Measurements from ENCODE around the gene SCN1B. TPM values are rescaled to one million over a fixed set of nuclear protein-coding genes. Genes with fewer than 3 reads are reported as not detected.
"Not testable (repeated sequence)": the region's sequence is repeated elsewhere in the genome, so short reads cannot be mapped to it uniquely, and the experiment has no call there.

SCN1B gene
- total RNA-seq, 2 experiments from 2014 or later, result 1.4 to 2.3 TPM

DNA sequence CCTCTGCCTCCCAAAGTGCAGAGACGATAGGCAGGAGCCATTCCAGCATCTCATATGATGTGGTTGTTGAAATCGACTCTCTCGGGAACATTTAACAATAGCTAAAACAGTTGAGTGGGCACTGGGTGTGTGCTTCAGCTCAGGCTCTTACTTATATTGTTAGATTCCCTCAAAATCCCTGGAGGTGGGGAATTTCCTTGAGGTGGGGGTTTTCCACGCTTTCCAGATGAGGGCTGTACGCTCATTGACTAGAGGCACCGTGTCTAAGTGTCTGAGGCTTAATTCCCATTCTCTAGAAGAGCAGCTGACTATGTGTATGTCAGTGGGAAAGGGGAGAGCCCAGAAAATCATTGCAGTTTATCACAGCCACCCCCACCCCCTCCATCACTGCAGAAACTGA, 41.0 kb upstream of the SCN1B start:
- H3K4me3 ChIP-seq (ENCODE audit: low read length), result no peak overlapping the region
- intact Hi-C loops (cut with DNase I, micrococcal nuclease), result no loop called here
- H3K4me3 Mint-ChIP-seq, result no peak overlapping the region
- H3K36me3 Mint-ChIP-seq (ENCODE audit: low read depth), result no peaks in the 10 kb centered on the region
- H3K27ac Mint-ChIP-seq, result no peak overlapping the region
- H3K27me3 Mint-ChIP-seq, result no peaks in the 10 kb centered on the region
- no peak for ATAC-seq (ENCODE audit: poor library complexity)
- H3K27me3 ChIP-seq (ENCODE audit: control insufficient read depth in 1 of 2, insufficient read depth in 2 of 2, low read length in 2 of 2), result no peaks in the 10 kb centered on the region
- peaks cover 46% of the 10 kb centered on the region for H3K4me1 Mint-ChIP-seq (ENCODE audit: low read depth)
- DNase-seq, result peak in 1 of 14 experiments; percentile 20
- H3K36me3 ChIP-seq (ENCODE audit: insufficient read depth, low read length), result no peaks in the 10 kb centered on the region
- H3K9me3 ChIP-seq (ENCODE audit: control insufficient read depth in 1 of 2, insufficient read depth in 1 of 2, low read length in 2 of 2), result no peaks in the 10 kb centered on the region
- H3K4me1 ChIP-seq (ENCODE audit: insufficient read depth, low read length), result peaks cover 17% of the 10 kb centered on the region
- no peaks in the 10 kb centered on the region for H3K9me3 Mint-ChIP-seq
- TF ChIP-seq, protein P1, sequence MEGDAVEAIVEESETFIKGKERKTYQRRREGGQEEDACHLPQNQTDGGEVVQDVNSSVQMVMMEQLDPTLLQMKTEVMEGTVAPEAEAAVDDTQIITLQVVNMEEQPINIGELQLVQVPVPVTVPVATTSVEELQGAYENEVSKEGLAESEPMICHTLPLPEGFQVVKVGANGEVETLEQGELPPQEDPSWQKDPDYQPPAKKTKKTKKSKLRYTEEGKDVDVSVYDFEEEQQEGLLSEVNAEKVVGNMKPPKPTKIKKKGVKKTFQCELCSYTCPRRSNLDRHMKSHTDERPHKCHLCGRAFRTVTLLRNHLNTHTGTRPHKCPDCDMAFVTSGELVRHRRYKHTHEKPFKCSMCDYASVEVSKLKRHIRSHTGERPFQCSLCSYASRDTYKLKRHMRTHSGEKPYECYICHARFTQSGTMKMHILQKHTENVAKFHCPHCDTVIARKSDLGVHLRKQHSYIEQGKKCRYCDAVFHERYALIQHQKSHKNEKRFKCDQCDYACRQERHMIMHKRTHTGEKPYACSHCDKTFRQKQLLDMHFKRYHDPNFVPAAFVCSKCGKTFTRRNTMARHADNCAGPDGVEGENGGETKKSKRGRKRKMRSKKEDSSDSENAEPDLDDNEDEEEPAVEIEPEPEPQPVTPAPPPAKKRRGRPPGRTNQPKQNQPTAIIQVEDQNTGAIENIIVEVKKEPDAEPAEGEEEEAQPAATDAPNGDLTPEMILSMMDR (IDR thresholded peaks at IDR 0.05), result no peak
- ChIA-PET POLR2A (interaction anchor here (0.6 kb wide), 1 partner anchor 17 kb away, joined by 3 read pairs; no protein-coding TSS in a partner anchor), CTCF (interaction anchor here (0.7 kb wide), 1 partner anchor 9 kb away, joined by 3 read pairs; no protein-coding TSS in a partner anchor)
- H3K27ac ChIP-seq (ENCODE audit: low read depth in 1 of 2, low read length in 2 of 2), result no peak overlapping the region

DNA sequence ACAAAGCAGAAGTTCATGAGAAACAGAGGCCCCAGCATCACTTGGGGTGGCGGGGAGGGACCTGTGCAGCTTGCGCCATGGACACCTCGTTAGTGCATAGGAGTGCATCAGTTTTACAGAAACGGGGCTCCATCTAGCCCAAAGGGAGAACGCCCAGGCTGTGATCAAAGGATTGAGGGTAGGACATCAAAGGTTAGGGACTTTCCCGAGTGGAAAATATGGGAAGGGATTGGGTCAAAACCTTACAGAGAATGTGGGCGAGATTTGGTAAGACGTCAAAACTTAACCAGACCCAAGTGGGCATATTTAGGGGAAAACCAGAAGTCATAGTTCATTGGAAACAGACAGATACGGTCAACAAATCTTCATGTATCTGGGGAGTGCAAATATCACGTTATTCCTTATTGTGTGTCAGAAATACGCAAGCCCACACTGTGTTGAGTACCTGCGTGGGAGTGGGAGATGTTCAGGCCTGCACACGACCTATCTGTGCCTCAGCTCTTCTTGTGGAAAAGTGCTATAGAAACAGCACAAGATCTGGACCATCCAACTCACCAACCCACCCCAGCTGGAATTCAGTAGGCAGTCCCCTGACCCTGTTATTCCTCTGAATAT, 39.6 kb upstream of the SCN1B start:
- H3K27ac ChIP-seq (ENCODE audit: low read depth in 1 of 2, low read length in 2 of 2), result no peak overlapping the region
- peak in 1 of 14 experiments; percentile 27 for DNase-seq
- ChIA-PET CTCF (no interaction called here), POLR2A (interaction anchor here (1.3 kb wide), 1 partner anchor 24 kb away, joined by 5 read pairs; no protein-coding TSS in a partner anchor)
- TF ChIP-seq, protein P1 (IDR thresholded peaks at IDR 0.05), result no peak
- Mint-ChIP-seq H3K36me3 (ENCODE audit: low read depth) (no peaks in the 10 kb centered on the region), H3K27me3 (no peaks in the 10 kb centered on the region), H3K4me3 (no peak overlapping the region), H3K4me1 (ENCODE audit: low read depth) (peaks cover 45% of the 10 kb centered on the region), H3K9me3 (no peaks in the 10 kb centered on the region), H3K27ac (no peak overlapping the region)
- ATAC-seq (ENCODE audit: poor library complexity), result no peak
- no peak overlapping the region for H3K4me3 ChIP-seq (ENCODE audit: low read length)
- intact Hi-C loops (cut with DNase I, micrococcal nuclease), result no loop called here
- H3K9me3 ChIP-seq (ENCODE audit: control insufficient read depth in 1 of 2, insufficient read depth in 1 of 2, low read length in 2 of 2), result peaks cover 0 to 7% of the 10 kb centered on the region in 2 experiments
- no peaks in the 10 kb centered on the region for H3K36me3 ChIP-seq (ENCODE audit: insufficient read depth, low read length)
- no peaks in the 10 kb centered on the region for H3K27me3 ChIP-seq (ENCODE audit: control insufficient read depth in 1 of 2, insufficient read depth in 2 of 2, low read length in 2 of 2)
- peaks cover 21% of the 10 kb centered on the region for H3K4me1 ChIP-seq (ENCODE audit: insufficient read depth, low read length)

DNA sequence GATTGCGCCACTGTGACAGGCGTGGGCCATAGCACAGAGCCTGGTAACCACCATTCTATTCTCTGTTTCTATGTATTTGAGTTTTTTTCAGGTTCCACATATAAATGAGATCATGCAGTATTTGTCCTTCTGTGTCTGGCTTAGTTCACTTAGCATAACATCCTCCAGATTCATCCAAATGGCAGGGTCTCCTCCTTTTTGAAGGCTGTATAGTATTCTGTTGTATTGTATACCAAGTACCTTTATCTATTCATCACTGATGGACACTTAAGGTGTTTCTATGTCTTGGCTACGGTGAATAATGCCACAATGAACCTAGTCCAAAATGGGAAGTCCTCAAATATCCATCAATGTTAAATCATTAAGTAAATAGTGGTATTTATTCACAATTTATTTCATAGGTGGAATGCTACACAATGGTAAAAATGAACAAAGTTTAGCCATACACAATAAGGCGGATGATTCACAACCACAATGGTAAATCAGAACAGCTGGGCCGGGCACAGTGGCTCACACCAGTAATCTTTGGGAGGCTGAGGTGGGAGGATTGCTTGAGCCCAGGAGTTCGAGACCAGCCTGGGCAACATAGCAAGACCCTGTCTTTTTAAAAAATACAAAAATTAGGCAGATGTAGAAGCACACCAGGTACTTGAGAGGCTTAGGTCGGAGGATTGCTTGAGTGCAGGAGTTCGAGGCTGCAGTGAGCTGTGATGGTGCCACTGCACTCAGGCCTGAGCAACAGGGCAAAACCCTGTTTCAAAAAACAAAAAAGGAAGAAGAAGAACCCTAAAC, 38.5 kb upstream of the SCN1B start:
- H3K4me3 Mint-ChIP-seq, result no peak overlapping the region
- H3K27ac Mint-ChIP-seq, result peak overlapping the region; percentile 63
- CTCF ChIA-PET, result no interaction called here
- Histone ChIP-seq H3K4me1 (ENCODE audit: insufficient read depth, low read length) (peaks cover 29% of the 10 kb centered on the region), H3K36me3 (ENCODE audit: insufficient read depth, low read length) (no peaks in the 10 kb centered on the region), H3K4me3 (ENCODE audit: low read length) (no peak overlapping the region), H3K27ac (ENCODE audit: low read depth in 1 of 2, low read length in 2 of 2) (no peak overlapping the region), H3K9me3 (ENCODE audit: control insufficient read depth in 1 of 2, insufficient read depth in 1 of 2, low read length in 2 of 2) (peaks cover 0 to 7% of the 10 kb centered on the region in 2 experiments), H3K27me3 (ENCODE audit: control insufficient read depth in 1 of 2, insufficient read depth in 2 of 2, low read length in 2 of 2) (no peaks in the 10 kb centered on the region)
- H3K4me1 Mint-ChIP-seq (ENCODE audit: low read depth), result peaks cover 52% of the 10 kb centered on the region
- DNase-seq (no peak), ATAC-seq (ENCODE audit: poor library complexity) (no peak)
- no peaks in the 10 kb centered on the region for H3K36me3 Mint-ChIP-seq (ENCODE audit: low read depth)
- no peaks in the 10 kb centered on the region for H3K27me3 Mint-ChIP-seq
- TF ChIP-seq, protein P1 (IDR thresholded peaks at IDR 0.05), result no peak
- POLR2A ChIA-PET, result interaction anchor here (0.7 to 1.3 kb wide), 4 partner anchors 15 to 40 kb away, joined by 3 to 6 read pairs (median 4); no protein-coding TSS in a partner anchor
- H3K9me3 Mint-ChIP-seq, result no peaks in the 10 kb centered on the region
- intact Hi-C loops (cut with DNase I, micrococcal nuclease), result no loop called here

DNA sequence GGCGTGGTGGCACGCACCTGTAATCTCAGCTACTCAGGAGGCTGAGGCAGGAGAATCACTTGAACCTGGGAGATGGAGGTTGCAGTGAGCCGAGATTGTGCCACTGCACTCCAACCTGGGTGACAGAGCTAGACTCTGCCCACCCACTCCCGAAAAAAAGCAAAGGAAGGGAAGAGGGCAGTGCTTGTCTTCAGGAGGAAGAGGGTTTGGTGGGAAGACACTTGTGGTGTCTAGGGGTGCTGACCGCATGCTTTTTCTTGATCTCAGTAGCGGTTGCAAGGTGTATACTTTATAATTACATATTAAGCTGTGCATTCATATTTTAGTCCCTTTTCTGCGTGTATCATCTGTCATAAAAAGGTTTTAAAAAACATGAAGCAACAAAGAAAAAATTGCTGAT, 37.7 kb upstream of the SCN1B start:
- H3K27me3 Mint-ChIP-seq; H3K9me3 Mint-ChIP-seq; H3K4me3 ChIP-seq (ENCODE audit: low read length); H3K36me3 ChIP-seq (ENCODE audit: insufficient read depth, low read length); CTCF ChIA-PET; ATAC-seq (ENCODE audit: poor library complexity); H3K27me3 ChIP-seq (ENCODE audit: control insufficient read depth in 1 of 2, insufficient read depth in 2 of 2, low read length in 2 of 2); H3K9me3 ChIP-seq (ENCODE audit: control insufficient read depth in 1 of 2, insufficient read depth in 1 of 2, low read length in 2 of 2); intact Hi-C loops (cut with DNase I, micrococcal nuclease); H3K36me3 Mint-ChIP-seq (ENCODE audit: low read depth); H3K27ac ChIP-seq (ENCODE audit: low read depth in 1 of 2, low read length in 2 of 2): not testable (repeated sequence)
- peak in 3 of 14 experiments; percentile 39 to 46 (median 46) for DNase-seq
- H3K4me1 ChIP-seq (ENCODE audit: insufficient read depth, low read length), result peaks cover 37% of the 10 kb centered on the region
- Mint-ChIP-seq H3K4me1 (ENCODE audit: low read depth) (peaks cover 60% of the 10 kb centered on the region), H3K4me3 (peak overlapping the region; percentile 74), H3K27ac (peak overlapping the region; percentile 63)
- POLR2A ChIA-PET, result interaction anchor here (0.7 to 0.8 kb wide), 3 partner anchors 9 to 22 kb away, joined by 3 to 6 read pairs (median 6); no protein-coding TSS in a partner anchor
